ENCODE measurements around the gene TOMM20.

TOMM20 gene

GRCh38 chr1:235139315-235139714, 10.7 kb upstream of the TOMM20 start:
- no peak for DNase-seq
- H3K9me3 ChIP-seq (ENCODE audit: control extremely low read depth in 1 of 5, control insufficient read depth in 4 of 5, insufficient read depth in 2 of 5, low read depth in 1 of 5, low read length in 4 of 5): no peaks in the 10 kb centered on the region
- no peaks in the 10 kb centered on the region for H3K27me3 ChIP-seq (replicated peaks in 2 of 5; ENCODE audit: control insufficient read depth in 4 of 5, insufficient read depth in 5 of 5, low read length in 4 of 5)
- ChIA-PET CTCF (interaction anchor here (0.6 to 2.0 kb wide), 4 partner anchors 11 to 35 kb away, joined by 3 to 7 read pairs (median 4); no protein-coding TSS in a partner anchor), POLR2A (no interaction called here)
- H3K4me3 ChIP-seq (ENCODE audit: control insufficient read depth in 1 of 7, extremely low read depth in 1 of 7, insufficient read depth in 4 of 7, low read depth in 2 of 7, low read length in 6 of 7): no peak overlapping the region
- WGBS (ENCODE audit: insufficient coverage): 100% methylated on average over 1 of the region's 5 CpGs
- no peaks in the 10 kb centered on the region for H3K4me1 ChIP-seq (ENCODE audit: control extremely low read depth in 1 of 4, control insufficient read depth in 4 of 4, insufficient read depth in 4 of 4, low read length in 3 of 4)
- peaks cover 22 to 80% (median 59%) of the 10 kb centered on the region in 4 experiments for H3K36me3 ChIP-seq (ENCODE audit: control insufficient read depth in 4 of 4, insufficient read depth in 4 of 4, low read length in 3 of 4)
- H3K27ac ChIP-seq (ENCODE audit: insufficient read depth in 1 of 2, low read depth in 1 of 2, low read length in 2 of 2, poor library complexity in 1 of 2, severe bottlenecking in 2 of 2): no peak overlapping the region

DNA sequence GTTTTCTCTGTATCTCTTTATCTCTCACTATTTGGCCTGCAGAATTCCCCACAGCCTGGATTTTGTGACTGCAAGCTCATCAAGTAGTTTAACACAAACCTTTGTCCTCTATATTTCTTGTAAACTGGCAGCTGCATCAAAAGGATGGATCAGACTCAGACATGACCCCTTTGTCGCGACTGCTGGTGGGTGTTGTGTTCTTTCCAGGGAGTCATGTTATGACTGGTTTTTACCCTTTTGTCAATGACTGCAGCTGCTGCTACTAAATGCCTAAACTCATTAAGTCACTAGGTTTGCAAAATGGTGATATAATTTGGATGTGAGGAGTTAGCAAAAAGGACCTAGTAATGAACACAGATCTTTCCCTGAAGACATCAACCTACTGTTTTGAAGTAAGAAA, 10.2 kb upstream of the TOMM20 start:
- H3K4me3 ChIP-seq (ENCODE audit: control insufficient read depth in 1 of 7, extremely low read depth in 1 of 7, insufficient read depth in 4 of 7, low read depth in 2 of 7, low read length in 6 of 7): no peak overlapping the region
- ChIA-PET POLR2A (no interaction called here), CTCF (interaction anchor here (1.0 to 2.0 kb wide), 4 partner anchors 12 to 34 kb away, joined by 3 to 7 read pairs (median 4); no protein-coding TSS in a partner anchor)
- H3K4me1 ChIP-seq (ENCODE audit: control extremely low read depth in 1 of 4, control insufficient read depth in 4 of 4, insufficient read depth in 4 of 4, low read length in 3 of 4): no peaks in the 10 kb centered on the region
- no peaks in the 10 kb centered on the region for H3K27me3 ChIP-seq (replicated peaks in 2 of 5; ENCODE audit: control insufficient read depth in 4 of 5, insufficient read depth in 5 of 5, low read length in 4 of 5)
- no peak for DNase-seq
- no peaks in the 10 kb centered on the region for H3K9me3 ChIP-seq (ENCODE audit: control extremely low read depth in 1 of 5, control insufficient read depth in 4 of 5, insufficient read depth in 2 of 5, low read depth in 1 of 5, low read length in 4 of 5)
- no peak overlapping the region for H3K27ac ChIP-seq (ENCODE audit: insufficient read depth in 1 of 2, low read depth in 1 of 2, low read length in 2 of 2, poor library complexity in 1 of 2, severe bottlenecking in 2 of 2)
- peaks cover 24 to 81% (median 61%) of the 10 kb centered on the region in 4 experiments for H3K36me3 ChIP-seq (ENCODE audit: control insufficient read depth in 4 of 4, insufficient read depth in 4 of 4, low read length in 3 of 4)
- WGBS (ENCODE audit: insufficient coverage): no CpG with 5 or more reads among the region's 2 CpGs

DNA sequence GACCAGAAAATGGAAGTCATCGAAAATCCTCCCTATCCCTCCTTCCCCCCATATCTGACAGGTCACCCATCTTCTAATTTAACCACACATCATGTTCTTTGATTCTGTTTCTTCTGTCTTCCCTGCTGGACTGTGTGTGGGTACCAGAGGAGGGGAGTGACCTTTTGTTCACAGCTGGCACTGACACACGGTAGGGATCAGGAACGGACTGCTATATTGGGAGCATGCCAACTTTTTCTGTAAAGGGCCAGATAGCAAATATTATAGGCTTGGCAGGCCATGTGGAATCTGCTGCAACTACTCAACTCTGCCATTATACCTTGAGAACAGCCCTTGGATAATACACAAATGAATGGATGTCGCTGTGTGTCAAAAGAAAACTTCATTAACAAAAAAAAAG, 7.5 kb upstream of the TOMM20 start:
- WGBS (ENCODE audit: insufficient coverage): 93% methylated on average over 4 of the region's 4 CpGs
- ChIA-PET POLR2A (no interaction called here), CTCF (interaction anchor here (1.8 kb wide), 1 partner anchor 31 kb away, joined by 5 read pairs; no protein-coding TSS in a partner anchor)
- no peak for DNase-seq
- no peaks in the 10 kb centered on the region for H3K27me3 ChIP-seq (replicated peaks in 2 of 5; ENCODE audit: control insufficient read depth in 4 of 5, insufficient read depth in 5 of 5, low read length in 4 of 5)
- H3K4me3 ChIP-seq (ENCODE audit: control insufficient read depth in 1 of 7, extremely low read depth in 1 of 7, insufficient read depth in 4 of 7, low read depth in 2 of 7, low read length in 6 of 7): no peak overlapping the region
- no peaks in the 10 kb centered on the region for H3K9me3 ChIP-seq (ENCODE audit: control extremely low read depth in 1 of 5, control insufficient read depth in 4 of 5, insufficient read depth in 2 of 5, low read depth in 1 of 5, low read length in 4 of 5)
- peaks cover 26 to 73% (median 58%) of the 10 kb centered on the region in 4 experiments for H3K36me3 ChIP-seq (ENCODE audit: control insufficient read depth in 4 of 4, insufficient read depth in 4 of 4, low read length in 3 of 4)
- H3K27ac ChIP-seq (ENCODE audit: insufficient read depth in 1 of 2, low read depth in 1 of 2, low read length in 2 of 2, poor library complexity in 1 of 2, severe bottlenecking in 2 of 2): no peak overlapping the region
- H3K4me1 ChIP-seq (ENCODE audit: control extremely low read depth in 1 of 4, control insufficient read depth in 4 of 4, insufficient read depth in 4 of 4, low read length in 3 of 4): no peaks in the 10 kb centered on the region

DNA sequence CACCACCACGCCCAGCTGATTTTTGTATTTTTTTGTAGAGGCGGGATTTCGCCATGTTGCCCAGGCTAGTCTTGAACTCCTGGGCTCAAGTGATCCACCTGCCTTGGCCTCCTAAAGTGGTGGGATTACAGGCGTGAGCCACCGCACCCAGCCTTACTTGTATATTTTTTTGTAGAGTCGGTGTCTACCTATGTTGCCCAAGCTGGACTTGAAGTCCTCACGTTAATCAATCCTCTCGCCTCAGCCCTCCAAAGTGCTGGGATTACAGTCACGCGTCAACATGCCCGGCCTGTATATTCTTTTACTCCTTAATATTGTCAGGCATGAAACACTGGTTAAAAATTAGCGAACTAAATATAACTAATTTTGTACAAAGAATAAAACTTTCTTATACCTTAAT, 5.5 kb upstream of the TOMM20 start:
- POLR2A ChIA-PET: interaction anchor here (0.6 kb wide), 1 partner anchor 12 kb away, joined by 3 read pairs; no protein-coding TSS in a partner anchor

DNA sequence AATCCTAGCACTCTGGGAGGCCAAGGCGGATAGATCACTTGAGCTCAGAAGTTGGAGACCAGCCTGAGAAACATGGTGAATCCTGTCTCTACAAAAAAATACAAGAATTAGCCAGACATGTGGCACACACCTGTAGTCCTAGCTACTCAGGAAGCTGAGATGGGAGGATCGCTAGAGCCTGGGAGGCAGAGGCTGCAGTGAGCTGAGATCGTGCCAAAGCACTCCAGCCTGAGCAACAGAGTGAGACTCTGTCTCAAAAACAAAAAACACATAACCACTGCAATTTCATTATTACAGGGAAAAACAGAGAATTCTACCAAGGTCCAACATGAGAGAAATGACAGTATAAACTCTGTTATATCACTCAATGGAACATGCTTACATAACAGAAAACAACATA, 4.4 kb upstream of the TOMM20 start:
- CTCF ChIA-PET: interaction anchor here (0.9 to 1.5 kb wide), 3 partner anchors 11 to 30 kb away, joined by 3 read pairs; no protein-coding TSS in a partner anchor
- POLR2A ChIA-PET: interaction anchor here (0.7 to 1.3 kb wide), 2 partner anchors 13 to 94 kb away, joined by 3 read pairs; no protein-coding TSS in a partner anchor
- Histone ChIP-seq H3K27me3 (replicated peaks in 2 of 5; ENCODE audit: control insufficient read depth in 4 of 5, insufficient read depth in 5 of 5, low read length in 4 of 5) (no peaks in the 10 kb centered on the region), H3K27ac (ENCODE audit: insufficient read depth in 1 of 2, low read depth in 1 of 2, low read length in 2 of 2, poor library complexity in 1 of 2, severe bottlenecking in 2 of 2) (no peak overlapping the region), H3K4me3 (ENCODE audit: control insufficient read depth in 1 of 7, extremely low read depth in 1 of 7, insufficient read depth in 4 of 7, low read depth in 2 of 7, low read length in 6 of 7) (no peak overlapping the region), H3K9me3 (ENCODE audit: control extremely low read depth in 1 of 5, control insufficient read depth in 4 of 5, insufficient read depth in 2 of 5, low read depth in 1 of 5, low read length in 4 of 5) (no peaks in the 10 kb centered on the region), H3K4me1 (ENCODE audit: control extremely low read depth in 1 of 4, control insufficient read depth in 4 of 4, insufficient read depth in 4 of 4, low read length in 3 of 4) (peaks cover 0 to 5% (median 3%) of the 10 kb centered on the region in 4 experiments), H3K36me3 (ENCODE audit: control insufficient read depth in 4 of 4, insufficient read depth in 4 of 4, low read length in 3 of 4) (peaks cover 24 to 54% (median 40%) of the 10 kb centered on the region in 4 experiments)
- no peak for DNase-seq
- 100% methylated on average over 2 of the region's 3 CpGs for WGBS (ENCODE audit: insufficient coverage)

More for the DNA sequence above, 5.5 kb upstream of the TOMM20 start:
- Histone ChIP-seq H3K36me3 (ENCODE audit: control insufficient read depth in 4 of 4, insufficient read depth in 4 of 4, low read length in 3 of 4) (peaks cover 26 to 63% (median 48%) of the 10 kb centered on the region in 4 experiments), H3K4me1 (ENCODE audit: control extremely low read depth in 1 of 4, control insufficient read depth in 4 of 4, insufficient read depth in 4 of 4, low read length in 3 of 4) (peaks cover 0 to 1% (median under 1%) of the 10 kb centered on the region in 4 experiments), H3K27me3 (replicated peaks in 2 of 5; ENCODE audit: control insufficient read depth in 4 of 5, insufficient read depth in 5 of 5, low read length in 4 of 5) (no peaks in the 10 kb centered on the region), H3K9me3 (ENCODE audit: control extremely low read depth in 1 of 5, control insufficient read depth in 4 of 5, insufficient read depth in 2 of 5, low read depth in 1 of 5, low read length in 4 of 5) (no peaks in the 10 kb centered on the region), H3K27ac (ENCODE audit: insufficient read depth in 1 of 2, low read depth in 1 of 2, low read length in 2 of 2, poor library complexity in 1 of 2, severe bottlenecking in 2 of 2) (no peak overlapping the region), H3K4me3 (ENCODE audit: control insufficient read depth in 1 of 7, extremely low read depth in 1 of 7, insufficient read depth in 4 of 7, low read depth in 2 of 7, low read length in 6 of 7) (no peak overlapping the region)
- DNase-seq: no peak
- CTCF ChIA-PET: interaction anchor here (1.5 kb wide), 1 partner anchor 29 kb away, joined by 3 read pairs; no protein-coding TSS in a partner anchor
- 96% methylated on average over 8 of the region's 12 CpGs for WGBS (ENCODE audit: insufficient coverage)

- peaks cover 18 to 42% (median 31%) of the 10 kb centered on the region in 4 experiments for H3K36me3 ChIP-seq (ENCODE audit: control insufficient read depth in 4 of 4, insufficient read depth in 4 of 4, low read length in 3 of 4)
- POLR2A ChIA-PET: interaction anchor here (1.3 kb wide), 1 partner anchor 14 kb away, joined by 3 read pairs; no protein-coding TSS in a partner anchor
- DNase-seq: no peak
Measured at GRCh38 chr1:235131961-235132360, 3.3 kb upstream of the TOMM20 start.

DNA sequence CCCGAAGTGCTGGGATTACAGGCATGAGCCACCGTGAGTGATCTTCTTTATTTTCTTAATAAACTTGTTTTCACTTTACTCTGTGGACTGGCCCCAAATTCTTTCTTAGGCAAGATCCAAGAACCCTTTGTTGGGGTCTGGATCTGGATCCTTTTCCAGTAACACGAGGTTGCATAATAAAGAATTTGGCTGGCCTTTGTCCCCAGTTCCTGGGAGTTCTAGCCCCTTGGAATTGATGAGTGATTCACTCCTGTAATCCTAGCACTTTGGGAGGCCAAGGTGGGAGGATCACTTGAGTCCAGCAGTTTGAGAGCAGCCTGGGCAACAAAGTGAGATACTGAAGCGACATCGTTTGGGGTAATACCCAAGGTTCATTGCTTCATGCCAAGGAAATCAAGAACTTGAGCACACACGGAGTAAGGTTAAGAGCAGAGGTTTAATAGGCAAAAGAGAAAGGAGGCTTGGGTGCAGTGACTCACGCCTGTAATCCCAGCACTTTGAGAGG, 2.2 kb upstream of the TOMM20 start:
- H3K27ac ChIP-seq (ENCODE audit: insufficient read depth in 1 of 2, low read depth in 1 of 2, low read length in 2 of 2, poor library complexity in 1 of 2, severe bottlenecking in 2 of 2): no peak overlapping the region
- ChIA-PET CTCF (no interaction called here), POLR2A (no interaction called here)
- WGBS (ENCODE audit: insufficient coverage): 90% methylated on average over 6 of the region's 7 CpGs
- H3K27me3 ChIP-seq (replicated peaks in 2 of 5; ENCODE audit: control insufficient read depth in 4 of 5, insufficient read depth in 5 of 5, low read length in 4 of 5): no peaks in the 10 kb centered on the region
- no peaks in the 10 kb centered on the region for H3K9me3 ChIP-seq (ENCODE audit: control extremely low read depth in 1 of 5, control insufficient read depth in 4 of 5, insufficient read depth in 2 of 5, low read depth in 1 of 5, low read length in 4 of 5)
- peaks cover 9 to 34% (median 25%) of the 10 kb centered on the region in 4 experiments for H3K36me3 ChIP-seq (ENCODE audit: control insufficient read depth in 4 of 4, insufficient read depth in 4 of 4, low read length in 3 of 4)
- no peak overlapping the region for H3K4me3 ChIP-seq (ENCODE audit: control insufficient read depth in 1 of 7, extremely low read depth in 1 of 7, insufficient read depth in 4 of 7, low read depth in 2 of 7, low read length in 6 of 7)
- DNase-seq: no peak
- peaks cover 11 to 20% (median 19%) of the 10 kb centered on the region in 4 experiments for H3K4me1 ChIP-seq (ENCODE audit: control extremely low read depth in 1 of 4, control insufficient read depth in 4 of 4, insufficient read depth in 4 of 4, low read length in 3 of 4)

More at GRCh38 chr1:235131961-235132360, 3.3 kb upstream of the TOMM20 start:
- no peaks in the 10 kb centered on the region for H3K9me3 ChIP-seq (ENCODE audit: control extremely low read depth in 1 of 5, control insufficient read depth in 4 of 5, insufficient read depth in 2 of 5, low read depth in 1 of 5, low read length in 4 of 5)
- H3K27me3 ChIP-seq (replicated peaks in 2 of 5; ENCODE audit: control insufficient read depth in 4 of 5, insufficient read depth in 5 of 5, low read length in 4 of 5): no peaks in the 10 kb centered on the region
- H3K4me1 ChIP-seq (ENCODE audit: control extremely low read depth in 1 of 4, control insufficient read depth in 4 of 4, insufficient read depth in 4 of 4, low read length in 3 of 4): peaks cover 7 to 12% (median 11%) of the 10 kb centered on the region in 4 experiments
- no peak overlapping the region for H3K27ac ChIP-seq (ENCODE audit: insufficient read depth in 1 of 2, low read depth in 1 of 2, low read length in 2 of 2, poor library complexity in 1 of 2, severe bottlenecking in 2 of 2)
- 80% methylated on average over 1 of the region's 6 CpGs for WGBS (ENCODE audit: insufficient coverage)
- CTCF ChIA-PET: interaction anchor here (1.4 kb wide), 2 partner anchors 12 to 25 kb away, joined by 3 read pairs; no protein-coding TSS in a partner anchor
- H3K4me3 ChIP-seq (ENCODE audit: control insufficient read depth in 1 of 7, extremely low read depth in 1 of 7, insufficient read depth in 4 of 7, low read depth in 2 of 7, low read length in 6 of 7): no peak overlapping the region

Data from common myeloid progenitor, CD34-positive (primary cell).